SK-N-SH treated with all-trans-retinoic acid at 6 μM for 48 hours (cell line): Measurements from ENCODE around the gene TPST2.

Experiments
- ATAC-seq: fragments of 200-7000 bp; cut with Tn5 transposase; 3 replicates; pipeline ENCODE4 v1.9.1; 2020; ENCODE audit warnings: mild to moderate bottlenecking, moderate library complexity
- ARNTL ChIP-seq: fragments of 450-650 bp; formaldehyde crosslinking; IDR thresholded peaks from 2 replicates; pipeline ENCODE4 v1.5.0; 2020; ENCODE audit warnings: low read depth, mild to moderate bottlenecking, moderate library complexity, borderline replicate concordance
- BACH2 ChIP-seq: fragments of 250-450 bp; sonication (Bioruptor Pico); IDR thresholded peaks from 2 replicates; pipeline ENCODE4 v1.9.0; 2021; ENCODE audit warnings: mild to moderate bottlenecking, borderline replicate concordance
- CSDC2 ChIP-seq: fragments of 250-450 bp; sonication (Bioruptor Pico); IDR thresholded peaks from 2 replicates; pipeline ENCODE4 v1.5.0; 2020; ENCODE audit warnings: mild to moderate bottlenecking, moderate library complexity
- GLIS3 ChIP-seq: fragments of 250-450 bp; sonication (Bioruptor Pico); IDR thresholded peaks from 2 replicates; pipeline ENCODE4 v1.5.0; 2020; ENCODE audit warnings: mild to moderate bottlenecking, moderate library complexity
- ISL1 ChIP-seq: fragments of 250-450 bp; sonication (Bioruptor Pico); IDR thresholded peaks from 2 replicates; pipeline ENCODE4 v2.1.2; 2022; ENCODE audit warnings: mild to moderate bottlenecking, moderate library complexity
- OSR1 ChIP-seq: fragments of 250-450 bp; sonication (Bioruptor Pico); IDR thresholded peaks from 2 replicates; pipeline ENCODE4 v1.8.0; 2022; ENCODE audit warnings: moderate library complexity, mild to moderate bottlenecking, inconsistent platforms
- PATZ1 ChIP-seq: fragments of 250-450 bp; sonication (Bioruptor Pico); IDR thresholded peaks from 2 replicates; pipeline ENCODE4 v1.8.0; 2020; ENCODE audit warnings: mild to moderate bottlenecking, moderate library complexity, borderline replicate concordance
- POU6F1 ChIP-seq: fragments of 250-450 bp; sonication (Bioruptor Pico); IDR thresholded peaks from 2 replicates; pipeline ENCODE4 v1.8.0; 2021; ENCODE audit warnings: low read depth, mild to moderate bottlenecking, moderate library complexity, borderline replicate concordance
- PPARA ChIP-seq: fragments of 250-450 bp; sonication (Bioruptor Pico); IDR thresholded peaks from 2 replicates; pipeline ENCODE4 v1.5.0; 2020; ENCODE audit warnings: mild to moderate bottlenecking, borderline replicate concordance
- RARB ChIP-seq: fragments of 250-450 bp; sonication (Bioruptor Pico); IDR thresholded peaks from 2 replicates; pipeline ENCODE4 v1.8.0; 2021; ENCODE audit warnings: mild to moderate bottlenecking, moderate library complexity
- SNAI2 ChIP-seq: fragments of 250-450 bp; sonication (Bioruptor Pico); IDR thresholded peaks from 2 replicates; pipeline ENCODE4 v1.5.0; 2020; ENCODE audit warnings: mild to moderate bottlenecking, moderate library complexity
- TCF4 ChIP-seq: fragments of 250-450 bp; sonication (Bioruptor Pico); IDR thresholded peaks from 2 replicates; pipeline ENCODE4 v1.8.0; 2021; ENCODE audit warnings: mild to moderate bottlenecking, moderate library complexity, borderline replicate concordance
- TSHZ2 ChIP-seq: fragments of 250-450 bp; sonication (Bioruptor Pico); IDR thresholded peaks from 2 replicates; pipeline ENCODE4 v1.5.0; 2020; ENCODE audit warnings: mild to moderate bottlenecking, moderate library complexity
- ZC3H10 ChIP-seq: fragments of 250-450 bp; sonication (Bioruptor Pico); IDR thresholded peaks from 2 replicates; pipeline ENCODE4 v1.5.1; 2021; ENCODE audit warnings: mild to moderate bottlenecking, moderate library complexity
- ZFP3 ChIP-seq: fragments of 250-450 bp; sonication (Bioruptor Pico); IDR thresholded peaks from 2 replicates; pipeline ENCODE4 v1.5.0; 2020; ENCODE audit warnings: mild to moderate bottlenecking, moderate library complexity
- ZNF565 ChIP-seq: fragments of 450-650 bp; formaldehyde crosslinking; conservative IDR thresholded peaks from 2 replicates; pipeline ENCODE4 v1.5.0; 2020; ENCODE audit warnings: low read depth, mild to moderate bottlenecking, moderate library complexity
- ZNF8 ChIP-seq: fragments of 450-650 bp; formaldehyde crosslinking; IDR thresholded peaks from 2 replicates; pipeline ENCODE4 v1.5.0; 2020; ENCODE audit warnings: mild to moderate bottlenecking, moderate library complexity
- TF ChIP-seq, protein P1 (sequence below): fragments of 250-450 bp; sonication (Bioruptor Pico); IDR thresholded peaks from 2 replicates; pipeline ENCODE4 v1.5.1; 2020; ENCODE audit warnings: low read depth, mild to moderate bottlenecking, moderate library complexity

The TPST2 gene

DNA sequence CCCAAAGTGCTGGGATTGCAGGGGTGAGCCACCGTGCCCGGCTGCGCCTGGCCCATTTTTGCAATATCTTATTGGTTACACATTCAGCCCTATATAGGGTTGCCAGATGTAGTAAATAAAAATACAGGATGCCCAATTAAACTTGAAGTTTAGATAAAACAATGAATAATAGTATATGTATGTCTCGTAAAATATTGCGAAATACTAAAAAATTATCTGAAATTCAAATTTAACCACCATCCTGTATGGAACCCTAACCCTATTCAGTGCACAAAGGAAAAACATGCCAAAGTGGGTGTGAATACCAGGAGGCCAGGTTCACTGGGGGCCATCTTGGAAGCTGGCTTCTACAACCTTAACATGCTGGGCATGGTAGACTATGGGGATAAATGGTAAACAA is 72.5 kb downstream of the TPST2 start:
- TF ChIP-seq RARB (CRISPR knock-in tag): no peak
- TF ChIP-seq PATZ1: no peak
- TF ChIP-seq ISL1 (CRISPR knock-in tag): no peak
- TF ChIP-seq OSR1 (CRISPR knock-in tag): no peak
- TF ChIP-seq ZFP3 (CRISPR knock-in tag): no peak

DNA sequence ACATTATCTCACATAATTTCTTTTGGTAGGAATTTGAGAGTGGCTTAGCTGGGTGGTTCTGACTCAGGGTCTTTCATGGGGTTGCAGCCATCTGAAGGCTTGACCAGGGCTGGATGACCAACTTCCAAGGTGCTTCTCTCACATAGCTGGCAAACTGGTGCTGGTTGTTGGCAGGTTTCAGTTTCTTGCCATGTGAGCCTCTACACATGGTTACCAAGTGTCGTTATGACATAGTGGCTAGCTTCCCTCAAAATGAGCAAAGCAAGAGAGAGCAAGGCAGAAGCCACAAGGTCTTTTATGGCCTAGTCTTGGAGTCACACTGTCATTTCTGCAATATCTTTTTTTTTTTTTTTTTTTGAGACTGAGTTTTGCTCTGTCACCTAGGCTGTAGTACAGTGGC is 73.4 kb downstream of the TPST2 start:
- ATAC-seq: no peak
- TF ChIP-seq SNAI2 (CRISPR knock-in tag): no peak
- TF ChIP-seq ZC3H10: no peak
- TF ChIP-seq, protein P1, sequence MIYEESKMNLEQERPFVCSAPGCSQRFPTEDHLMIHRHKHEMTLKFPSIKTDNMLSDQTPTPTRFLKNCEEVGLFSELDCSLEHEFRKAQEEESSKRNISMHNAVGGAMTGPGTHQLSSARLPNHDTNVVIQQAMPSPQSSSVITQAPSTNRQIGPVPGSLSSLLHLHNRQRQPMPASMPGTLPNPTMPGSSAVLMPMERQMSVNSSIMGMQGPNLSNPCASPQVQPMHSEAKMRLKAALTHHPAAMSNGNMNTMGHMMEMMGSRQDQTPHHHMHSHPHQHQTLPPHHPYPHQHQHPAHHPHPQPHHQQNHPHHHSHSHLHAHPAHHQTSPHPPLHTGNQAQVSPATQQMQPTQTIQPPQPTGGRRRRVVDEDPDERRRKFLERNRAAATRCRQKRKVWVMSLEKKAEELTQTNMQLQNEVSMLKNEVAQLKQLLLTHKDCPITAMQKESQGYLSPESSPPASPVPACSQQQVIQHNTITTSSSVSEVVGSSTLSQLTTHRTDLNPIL (CRISPR knock-in tag): no peak
- TF ChIP-seq PATZ1: no peak
- TF ChIP-seq TSHZ2 (CRISPR knock-in tag): no peak

More for the DNA sequence above, 72.5 kb downstream of the TPST2 start:
- ATAC-seq: no peak

DNA sequence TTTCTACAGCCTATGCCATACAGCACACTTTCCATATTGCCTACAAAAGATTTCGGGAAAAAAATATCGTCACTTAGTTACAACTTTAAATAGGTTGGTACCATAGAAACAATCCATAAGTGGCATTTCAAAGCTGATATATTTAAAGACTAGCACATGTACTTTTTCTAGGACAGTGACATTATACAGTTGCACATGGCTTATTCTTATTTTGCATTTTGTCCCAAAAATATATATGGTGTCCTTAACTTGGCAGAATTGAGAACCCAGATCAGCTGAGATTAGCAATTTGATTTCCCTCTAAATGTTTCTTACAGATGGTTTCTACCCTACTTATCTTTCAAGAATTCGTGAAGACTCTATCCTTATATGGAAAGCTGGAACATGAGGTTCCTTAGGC is 74.0 kb downstream of the TPST2 start:
- TF ChIP-seq ARNTL: no peak
- no peak for TF ChIP-seq TCF4 (CRISPR knock-in tag)
- no peak for TF ChIP-seq PATZ1
- TF ChIP-seq PPARA (CRISPR knock-in tag): no peak
- TF ChIP-seq POU6F1 (CRISPR knock-in tag): no peak
- no peak for TF ChIP-seq ZFP3 (CRISPR knock-in tag)
- TF ChIP-seq GLIS3 (CRISPR knock-in tag): no peak
- no peak for TF ChIP-seq ZC3H10
- no peak for TF ChIP-seq SNAI2 (CRISPR knock-in tag)
- TF ChIP-seq CSDC2 (CRISPR knock-in tag): no peak
- no peak for TF ChIP-seq RARB (CRISPR knock-in tag)
- TF ChIP-seq TSHZ2 (CRISPR knock-in tag): no peak
- TF ChIP-seq ZNF565: no peak
- TF ChIP-seq ZNF8 (CRISPR knock-in tag): no peak
- TF ChIP-seq BACH2 (CRISPR knock-in tag): no peak

More for the DNA sequence above, 74.0 kb downstream of the TPST2 start:
- no peak for ATAC-seq
